MM.1S (cell line): Measurements from ENCODE around the gene OSBPL10.

Source experiments
- CTCF ChIP-seq: fragments of 300-600 bp; sonication (generic); IDR thresholded peaks from 2 replicates; pipeline ENCODE4 v1.5.1; 2016; ENCODE audit warnings: antibody characterized with exemption, low read length, mixed read lengths
- EZH2phosphoT487 ChIP-seq: fragments of 300-600 bp; sonication (generic); IDR thresholded peaks from 2 replicates; pipeline ENCODE4 v1.6.1; 2018; ENCODE audit warnings: antibody characterized with exemption, low read length

DNA sequence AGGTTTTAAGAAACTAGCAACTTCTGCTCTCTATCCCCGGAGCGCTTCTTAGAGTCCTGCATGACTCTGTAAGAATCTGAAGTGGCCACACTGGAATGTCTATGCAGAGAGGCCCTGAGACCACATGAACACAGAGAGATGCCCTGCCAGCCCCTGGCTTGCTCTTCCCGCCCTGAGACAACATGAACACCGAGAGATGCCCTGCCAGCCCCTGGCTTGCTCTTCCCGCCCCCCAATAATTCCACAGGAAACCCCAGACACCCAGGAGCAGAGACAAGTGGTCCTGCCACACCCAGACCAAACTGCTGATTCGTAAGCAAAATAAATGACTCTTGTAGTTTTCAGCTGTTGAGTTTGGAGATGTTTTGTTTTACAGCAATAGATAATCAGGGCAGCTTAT lies 166.1 kb downstream of the OSBPL10 start:
- TF ChIP-seq CTCF, result no peak
- TF ChIP-seq EZH2phosphoT487, result no peak
